ENCODE measurements around the gene SYCE3. TPM values are rescaled to one million over a fixed set of nuclear protein-coding genes. Genes with fewer than 3 reads are reported as not detected.

The SYCE3 gene
- total RNA-seq, 1 experiment from 2014 or later, result not detected

GRCh38 chr22:50560034-50560433 lies 2.7 kb downstream of the SYCE3 start:
- no peak for DNase-seq
- POLR2A ChIA-PET, result no interaction called here
- Histone ChIP-seq H3K4me1 (no peaks in the 10 kb centered on the region), H3K9me3 (no peaks in the 10 kb centered on the region), H3K36me3 (ENCODE audit: control insufficient read depth, insufficient read depth, low read length) (no peaks in the 10 kb centered on the region), H3K27me3 (replicated peaks; ENCODE audit: control insufficient read depth, insufficient read depth, low read length) (no peaks in the 10 kb centered on the region), H3K4me3 (ENCODE audit: low read depth, low read length) (no peak overlapping the region)
- no peak overlapping the region for H3K27ac Mint-ChIP-seq (ENCODE audit: unreplicated experiment)
- H3K9me3 Mint-ChIP-seq (ENCODE audit: unreplicated experiment), result no peaks in the 10 kb centered on the region
- intact Hi-C loops (cut with micrococcal nuclease; ENCODE audit: unreplicated experiment), result no loop called here
- H3K4me1 Mint-ChIP-seq (ENCODE audit: low read depth, unreplicated experiment), result peaks cover 14% of the 10 kb centered on the region
- H3K36me3 Mint-ChIP-seq (ENCODE audit: insufficient read depth, unreplicated experiment), result no peaks in the 10 kb centered on the region
- H3K27me3 Mint-ChIP-seq (ENCODE audit: insufficient read depth, unreplicated experiment), result no peaks in the 10 kb centered on the region
- TF ChIP-seq CTCF (IDR thresholded peaks at IDR 0.05; ENCODE audit: insufficient read depth in 1 of 2, low read depth in 1 of 2, low read length in 1 of 2, severe bottlenecking in 1 of 2, unreplicated experiment in 1 of 2), result no peak
- CTCF ChIA-PET, result no interaction called here
- no peak overlapping the region for H3K4me3 Mint-ChIP-seq (ENCODE audit: unreplicated experiment)
- BruUV-seq (replicated peaks), result no TSS peak

GRCh38 chr22:50556703-50557102 lies 6.0 kb downstream of the SYCE3 start:
- POLR2A ChIA-PET, result no interaction called here
- peaks cover 11% of the 10 kb centered on the region for H3K4me1 Mint-ChIP-seq (ENCODE audit: low read depth, unreplicated experiment)
- H3K27ac Mint-ChIP-seq (ENCODE audit: unreplicated experiment), result no peak overlapping the region
- Histone ChIP-seq H3K4me1 (no peaks in the 10 kb centered on the region), H3K9me3 (no peaks in the 10 kb centered on the region), H3K36me3 (ENCODE audit: control insufficient read depth, insufficient read depth, low read length) (no peaks in the 10 kb centered on the region), H3K4me3 (ENCODE audit: low read depth, low read length) (no peak overlapping the region), H3K27me3 (replicated peaks; ENCODE audit: control insufficient read depth, insufficient read depth, low read length) (no peaks in the 10 kb centered on the region)
- H3K27me3 Mint-ChIP-seq (ENCODE audit: insufficient read depth, unreplicated experiment), result no peaks in the 10 kb centered on the region
- no TSS peak for BruUV-seq (replicated peaks)
- DNase-seq, result no peak
- H3K36me3 Mint-ChIP-seq (ENCODE audit: insufficient read depth, unreplicated experiment), result no peaks in the 10 kb centered on the region
- H3K9me3 Mint-ChIP-seq (ENCODE audit: unreplicated experiment), result no peaks in the 10 kb centered on the region
- no peak for TF ChIP-seq CTCF (IDR thresholded peaks at IDR 0.05; ENCODE audit: insufficient read depth in 1 of 2, low read depth in 1 of 2, low read length in 1 of 2, severe bottlenecking in 1 of 2, unreplicated experiment in 1 of 2)
- CTCF ChIA-PET, result interaction anchor here (0.7 kb wide), 1 partner anchor 126 kb away, joined by 8 read pairs; no protein-coding TSS in a partner anchor
- no peak overlapping the region for H3K4me3 Mint-ChIP-seq (ENCODE audit: unreplicated experiment)
- intact Hi-C loops (cut with micrococcal nuclease; ENCODE audit: unreplicated experiment), result no loop called here

- ChIA-PET POLR2A (no interaction called here), CTCF (interaction anchor here (0.7 kb wide), 1 partner anchor 110 kb away, joined by 3 read pairs; no protein-coding TSS in a partner anchor)
- no TSS peak for BruUV-seq (replicated peaks)
Observed at GRCh38 chr22:50553310-50553709, 9.4 kb downstream of the SYCE3 start.

More at GRCh38 chr22:50553310-50553709, 9.4 kb downstream of the SYCE3 start:
- H3K9me3 Mint-ChIP-seq (ENCODE audit: unreplicated experiment), result no peaks in the 10 kb centered on the region
- no peak for DNase-seq
- H3K36me3 Mint-ChIP-seq (ENCODE audit: insufficient read depth, unreplicated experiment), result no peaks in the 10 kb centered on the region
- H3K27me3 ChIP-seq (replicated peaks; ENCODE audit: control insufficient read depth, insufficient read depth, low read length), result no peaks in the 10 kb centered on the region
- no peak overlapping the region for H3K4me3 ChIP-seq (ENCODE audit: low read depth, low read length)
- H3K36me3 ChIP-seq (ENCODE audit: control insufficient read depth, insufficient read depth, low read length), result no peaks in the 10 kb centered on the region
- no peaks in the 10 kb centered on the region for H3K9me3 ChIP-seq
- intact Hi-C loops (cut with micrococcal nuclease; ENCODE audit: unreplicated experiment), result no loop called here
- peaks cover 6% of the 10 kb centered on the region for H3K4me1 Mint-ChIP-seq (ENCODE audit: low read depth, unreplicated experiment)
- H3K27ac Mint-ChIP-seq (ENCODE audit: unreplicated experiment), result no peak overlapping the region
- no peaks in the 10 kb centered on the region for H3K27me3 Mint-ChIP-seq (ENCODE audit: insufficient read depth, unreplicated experiment)
- no peaks in the 10 kb centered on the region for H3K4me1 ChIP-seq
- TF ChIP-seq CTCF (IDR thresholded peaks at IDR 0.05; ENCODE audit: insufficient read depth in 1 of 2, low read depth in 1 of 2, low read length in 1 of 2, severe bottlenecking in 1 of 2, unreplicated experiment in 1 of 2), result no peak
- no peak overlapping the region for H3K4me3 Mint-ChIP-seq (ENCODE audit: unreplicated experiment)

All from Caco-2 (cell line).